Mesothelial cell of epicardium (in vitro differentiated cells): ENCODE results near the gene SMIM43. TPM values are rescaled to one million over a fixed set of nuclear protein-coding genes. Genes with fewer than 3 reads are reported as not detected.

Experiments used
- DNase-seq, 2 experiments: peaks; one replicate each; pipeline ENCODE4 v3.0.0; 2021; ENCODE audit warnings: low spot score in 2 of 2; ENCODE audit not compliant: unreplicated experiment in 2 of 2
- H3K27ac Mint-ChIP-seq: 2 replicates; pipeline ENCODE4 v1.8.0; 2021; ENCODE audit warnings: mixed read lengths
- H3K27me3 Mint-ChIP-seq: 2 replicates; pipeline ENCODE4 v1.8.0; 2021; ENCODE audit warnings: low read depth, mixed read lengths
- H3K36me3 Mint-ChIP-seq: 2 replicates; pipeline ENCODE4 v1.8.0; 2021; ENCODE audit warnings: mixed read lengths
- H3K4me1 Mint-ChIP-seq: 2 replicates; pipeline ENCODE4 v1.8.0; 2021; ENCODE audit warnings: mixed read lengths
- H3K4me3 Mint-ChIP-seq: 2 replicates; pipeline ENCODE4 v1.8.0; 2021; ENCODE audit warnings: mild to moderate bottlenecking, moderate library complexity, mixed read lengths
- H3K9me3 Mint-ChIP-seq: 2 replicates; pipeline ENCODE4 v1.8.0; 2021; ENCODE audit warnings: mixed read lengths
- CTCF ChIP-seq: fragments of 200-600 bp; sonication (generic); IDR thresholded peaks from one replicate; pipeline ENCODE4 v1.5.0; 2021; ENCODE audit warnings: antibody characterized with exemption; ENCODE audit not compliant: unreplicated experiment
- total RNA-seq: library from RNA; stranded (reverse); gene quantifications from 3 replicates; pipeline ENCODE4 v1.2.1, GENCODE V29; 2021

The SMIM43 gene
- total RNA-seq = not detected in 3 replicates

GRCh38 chr4:121764702-121765367 lies at the start of gene SMIM43:
Gene SMIM43 (minus strand): TSS chr4:121765164. CDS start chr4:121765105, 59 bp downstream.
- peaks cover 7% of the 10 kb centered on the region for H3K4me1 Mint-ChIP-seq
- no peaks in the 10 kb centered on the region for H3K9me3 Mint-ChIP-seq
- DNase-seq = peak; percentile 27 to 45
- peak within 1 kb of the TSS; percentile 77 for H3K4me3 Mint-ChIP-seq
- no peak within 1 kb of the TSS for H3K27ac Mint-ChIP-seq
- H3K27me3 Mint-ChIP-seq = peaks cover 95% of the 10 kb centered on the region
- no peaks in the 10 kb centered on the region for H3K36me3 Mint-ChIP-seq
- no peak for TF ChIP-seq CTCF

DNA sequence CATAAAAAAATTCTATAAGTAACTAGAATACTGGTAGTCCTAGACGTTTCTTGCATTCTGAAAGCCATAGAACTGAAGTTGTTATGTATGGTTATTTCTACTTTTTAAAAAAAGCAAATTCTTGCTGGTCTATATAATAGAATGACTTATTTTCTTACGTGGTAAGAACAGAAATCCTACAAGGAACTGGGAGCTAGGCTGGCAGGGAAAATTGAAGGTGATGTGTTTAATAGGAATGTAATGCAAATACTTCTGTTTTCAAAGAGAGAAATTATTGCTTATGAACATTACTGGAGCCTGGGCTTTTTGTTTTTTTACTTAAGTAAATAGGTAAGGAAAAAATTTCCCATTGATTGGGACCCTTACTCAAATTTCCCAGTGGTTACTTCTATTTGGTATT lies 49.8 kb upstream of the SMIM43 start:
- Mint-ChIP-seq H3K4me1 (no peaks in the 10 kb centered on the region), H3K27me3 (no peaks in the 10 kb centered on the region), H3K36me3 (peaks cover 11% of the 10 kb centered on the region), H3K4me3 (no peak overlapping the region), H3K9me3 (no peaks in the 10 kb centered on the region), H3K27ac (no peak overlapping the region)
- TF ChIP-seq CTCF = no peak
- no peak for DNase-seq

DNA sequence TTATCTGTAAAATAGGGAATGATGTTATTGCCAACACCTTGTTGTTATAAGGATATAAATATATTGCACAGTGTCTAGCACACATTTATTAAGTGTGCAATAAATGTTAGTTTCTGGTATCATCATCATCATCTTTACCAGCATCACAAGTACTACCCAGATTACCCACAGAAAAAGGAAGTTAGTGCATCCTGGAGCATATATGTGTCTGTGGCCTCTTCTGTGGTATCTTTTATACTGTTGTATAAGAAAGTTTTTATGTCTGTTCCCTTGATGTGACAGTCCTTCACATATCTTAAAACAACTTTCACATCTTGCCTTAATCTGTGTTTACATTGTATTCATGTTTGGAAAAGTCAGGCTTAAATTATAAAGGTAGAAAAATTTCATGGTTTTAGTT lies 46.2 kb upstream of the SMIM43 start:
- H3K4me3 Mint-ChIP-seq = no peak overlapping the region
- H3K36me3 Mint-ChIP-seq = peaks cover 15% of the 10 kb centered on the region
- DNase-seq = no peak
- no peaks in the 10 kb centered on the region for H3K4me1 Mint-ChIP-seq
- no peak for TF ChIP-seq CTCF
- no peaks in the 10 kb centered on the region for H3K9me3 Mint-ChIP-seq
- H3K27ac Mint-ChIP-seq = no peak overlapping the region
- H3K27me3 Mint-ChIP-seq = no peaks in the 10 kb centered on the region

DNA sequence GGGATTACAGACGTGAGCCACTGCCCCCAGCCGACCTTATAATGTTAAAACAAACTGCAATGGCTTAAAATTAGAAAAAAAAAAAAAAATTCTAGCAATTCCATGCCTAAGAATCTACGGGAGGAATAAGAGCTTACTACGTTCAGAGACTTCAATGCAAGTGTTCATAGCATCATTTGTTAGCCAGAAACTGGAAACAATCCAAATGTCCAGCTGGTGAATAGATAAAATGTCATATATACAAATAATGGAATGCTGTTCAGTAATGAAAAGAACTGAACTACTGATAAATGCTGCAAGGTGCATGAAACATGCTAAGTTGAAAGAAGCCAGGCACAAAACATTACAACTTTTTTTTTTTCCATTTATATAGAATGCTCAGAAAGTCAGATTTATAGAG lies 41.4 kb upstream of the SMIM43 start:
- no peaks in the 10 kb centered on the region for H3K27me3 Mint-ChIP-seq
- DNase-seq = no peak
- H3K4me1 Mint-ChIP-seq = peaks cover 11% of the 10 kb centered on the region
- no peak overlapping the region for H3K4me3 Mint-ChIP-seq
- H3K27ac Mint-ChIP-seq = no peak overlapping the region
- TF ChIP-seq CTCF = no peak
- no peaks in the 10 kb centered on the region for H3K9me3 Mint-ChIP-seq
- peaks cover 17% of the 10 kb centered on the region for H3K36me3 Mint-ChIP-seq

- DNase-seq = no peak
- Mint-ChIP-seq H3K36me3 (peaks cover 12% of the 10 kb centered on the region), H3K27me3 (no peaks in the 10 kb centered on the region), H3K4me1 (peaks cover 18% of the 10 kb centered on the region), H3K4me3 (peak overlapping the region; percentile 89), H3K27ac (peak overlapping the region; percentile 94), H3K9me3 (no peaks in the 10 kb centered on the region)
- TF ChIP-seq CTCF = no peak
Measured at GRCh38 chr4:121801715-121802075, 36.7 kb upstream of the SMIM43 start.
